IMR-90 (cell line): ENCODE measurements around the gene SLC6A7. TPM values are rescaled to one million over a fixed set of nuclear protein-coding genes. Genes with fewer than 3 reads are reported as not detected.

Experiments
- ATAC-seq: fragments of 200-7000 bp; cut with Tn5 transposase; 2 replicates; pipeline ENCODE4 v1.9.1; 2020; ENCODE audit warnings: low read depth, mild to moderate bottlenecking, moderate library complexity
- BruUV-seq: library from RNA; stranded (reverse); fragments of 400-500 nt; replicated peaks from 2 replicates; lab custom pipeline; 2021; lab: Mats Ljungman, UMichigan
- CTCF ChIA-PET: fragments of 300-600 bp; formaldehyde crosslinking; extraction: SDS; loops from one replicate; lab custom pipeline; 2021; ENCODE audit warnings: antibody characterized with exemption; lab: Yijun Ruan, JAX
- POLR2A ChIA-PET: fragments of 300-600 bp; sonication (Branson Sonifier 250); formaldehyde crosslinking; loops from one replicate; lab custom pipeline; 2022; ENCODE audit warnings: antibody characterized with exemption; ENCODE audit not compliant: unreplicated experiment; lab: Charles Lee
- DNase-seq: peaks from one replicate; pipeline ENCODE4 v3.0.0; 2013
- H2AFZ ChIP-seq: replicated peaks from 2 replicates; pipeline ENCODE3; 2013; ENCODE audit warnings: low read length, mild to moderate bottlenecking; ENCODE audit not compliant: poor library complexity
- H2AK5ac ChIP-seq: 2 replicates; pipeline ENCODE4 v1.6.1; 2013; ENCODE audit warnings: low read depth, low read length, inconsistent platforms
- H2AK9ac ChIP-seq: replicated peaks from 2 replicates; pipeline ENCODE3; 2013; ENCODE audit warnings: mild to moderate bottlenecking, low read depth, low read length, moderate library complexity; ENCODE audit not compliant: poor library complexity
- H2BK120ac ChIP-seq: 2 replicates; pipeline ENCODE4 v1.6.1; 2013; ENCODE audit warnings: low read depth, low read length, inconsistent platforms
- H2BK15ac ChIP-seq: 3 replicates; pipeline ENCODE4 v1.6.1; 2013; ENCODE audit warnings: low read depth, low read length, inconsistent platforms
- H2BK20ac ChIP-seq: 2 replicates; pipeline ENCODE4 v1.6.1; 2013; ENCODE audit warnings: low read depth, mild to moderate bottlenecking, inconsistent platforms, low read length, moderate library complexity
- H2BK5ac ChIP-seq: 2 replicates; pipeline ENCODE4 v1.6.1; 2013; ENCODE audit warnings: mild to moderate bottlenecking, low read depth, low read length, inconsistent platforms; ENCODE audit not compliant: poor library complexity, severe bottlenecking
- H3K14ac ChIP-seq: replicated peaks from 2 replicates; pipeline ENCODE4 v1.6.1; 2013; ENCODE audit warnings: low read depth, low read length, inconsistent platforms
- H3K18ac ChIP-seq: 2 replicates; pipeline ENCODE4 v1.6.1; 2013; ENCODE audit warnings: low read depth, low read length, control low read depth
- H3K23ac ChIP-seq: 2 replicates; pipeline ENCODE4 v1.6.1; 2013; ENCODE audit warnings: low read depth, low read length, inconsistent platforms
- H3K27ac ChIP-seq: 2 replicates; pipeline ENCODE4 v1.5.1; 2013; ENCODE audit warnings: mild to moderate bottlenecking, control low read depth, low read length; ENCODE audit not compliant: insufficient read depth
- H3K27me3 ChIP-seq: 2 replicates; pipeline ENCODE4 v1.6.1; 2013; ENCODE audit warnings: low read length; ENCODE audit not compliant: control insufficient read depth, insufficient read depth
- H3K36me3 ChIP-seq: 2 replicates; pipeline ENCODE4 v1.6.1; 2013; ENCODE audit warnings: low read length, mixed read lengths; ENCODE audit not compliant: control insufficient read depth, insufficient read depth
- H3K4ac ChIP-seq: 2 replicates; pipeline ENCODE4 v1.6.1; 2013; ENCODE audit warnings: low read depth, low read length, inconsistent platforms
- H3K4me1 ChIP-seq: 2 replicates; pipeline ENCODE4 v1.6.1; 2013; ENCODE audit warnings: low read length, mixed read lengths; ENCODE audit not compliant: control insufficient read depth, insufficient read depth
- H3K4me2 ChIP-seq: 2 replicates; pipeline ENCODE4 v1.6.1; 2013; ENCODE audit warnings: low read depth, mild to moderate bottlenecking, control low read depth, low read length, moderate library complexity
- H3K4me3 ChIP-seq: 2 replicates; pipeline ENCODE4 v1.5.1; 2013; ENCODE audit warnings: low read depth, mild to moderate bottlenecking, control low read depth, low read length, moderate library complexity; ENCODE audit not compliant: insufficient read depth
- H3K56ac ChIP-seq: 2 replicates; pipeline ENCODE4 v1.6.1; 2013; ENCODE audit warnings: low read length, inconsistent platforms; ENCODE audit not compliant: insufficient read depth; ENCODE audit errors: extremely low read depth
- H3K79me1 ChIP-seq, 2 experiments: 2 replicates each; pipeline ENCODE4 v1.6.1; 2013; ENCODE audit warnings: low read length in 2 of 2, inconsistent platforms in 1 of 2, low read depth in 1 of 2
- H3K9ac ChIP-seq: 2 replicates; pipeline ENCODE4 v1.6.1; 2013; ENCODE audit warnings: low read depth, low read length, control low read depth
- H3K9me1 ChIP-seq: 2 replicates; pipeline ENCODE4 v1.6.1; 2013; ENCODE audit warnings: low read length, inconsistent platforms; ENCODE audit not compliant: insufficient read depth
- H3K9me3 ChIP-seq: 2 replicates; pipeline ENCODE4 v1.6.1; 2013; ENCODE audit warnings: low read length; ENCODE audit not compliant: control insufficient read depth, insufficient read depth
- H4K20me1 ChIP-seq: 2 replicates; pipeline ENCODE4 v1.6.1; 2013; ENCODE audit warnings: low read length, inconsistent platforms; ENCODE audit not compliant: insufficient read depth
- H4K5ac ChIP-seq: 2 replicates; pipeline ENCODE4 v1.6.1; 2013; ENCODE audit warnings: mild to moderate bottlenecking, low read depth, low read length, control low read depth
- H4K8ac ChIP-seq, 2 experiments: 2 replicates each; pipeline ENCODE4 v1.6.1; 2013; ENCODE audit warnings: low read depth in 2 of 2, low read length in 2 of 2, control low read depth in 1 of 2, inconsistent platforms in 1 of 2
- H4K91ac ChIP-seq: 2 replicates; pipeline ENCODE4 v1.6.1; 2013; ENCODE audit warnings: low read depth, low read length, inconsistent platforms; ENCODE audit not compliant: insufficient read depth
- MAZ ChIP-seq: IDR thresholded peaks from 2 replicates; pipeline ENCODE4 v1.6.1; 2012; ENCODE audit warnings: low read depth, mild to moderate bottlenecking, low read length, improper control_type of control experiment, moderate library complexity, borderline replicate concordance
- POLR2A ChIP-seq: IDR thresholded peaks from 2 replicates; pipeline ENCODE4 v1.6.1; 2012; ENCODE audit warnings: mild to moderate bottlenecking, low read depth, low read length
- RAD21 ChIP-seq: IDR thresholded peaks from 2 replicates; pipeline ENCODE4 v1.6.1; 2012; ENCODE audit warnings: low read length, improper control_type of control experiment
- RFX5 ChIP-seq: IDR thresholded peaks from 2 replicates; pipeline ENCODE4 v1.8.0; 2012; ENCODE audit warnings: low read depth, mild to moderate bottlenecking, low read length, moderate library complexity
- SMC3 ChIP-seq: fragments of 150-350 bp; IDR thresholded peaks from 2 replicates; pipeline ENCODE4 v1.6.1; 2016; ENCODE audit warnings: low read depth, mild to moderate bottlenecking, antibody characterized with exemption, low read length, moderate library complexity
- WGBS, 2 experiments: methylation state at CpG; one replicate each; pipeline versions ENCODE4 v1.1.5 to v1.1.7; 2013; ENCODE audit warnings: missing lambda C conversion rate in 2 of 2; ENCODE audit not compliant: insufficient read length in 1 of 2; ENCODE audit errors: extremely low coverage in 2 of 2; 5-methylcytosine and 5-hydroxymethylcytosine counted together
- dilution Hi-C: fragments of 300-500 bp; cut with HindIII; formaldehyde crosslinking; loops from one replicate; pipeline ENCODE4 v1.14.3; 2018; ENCODE audit warnings: low sequenced_read_pairs; ENCODE audit not compliant: unreplicated experiment
- in situ Hi-C: fragments of 300-500 bp; cut with MboI; formaldehyde crosslinking; loops from 3 replicates; pipeline ENCODE4 v1.14.3; 2019; ENCODE audit warnings: low sequenced_read_pairs, inconsistent platforms, mixed read lengths
- intact Hi-C: fragments of 100-400 bp; cut with micrococcal nuclease; formaldehyde crosslinking; loops from 2 replicates; pipeline ENCODE4 v1.10.0; 2022
- polyA plus RNA-seq, 3 experiments: library from polyadenylated mRNA; depleted of rRNA; stranded (reverse); fragments of >200 nt; gene quantifications; 2 replicates each; pipeline ENCODE4 v1.2.3, GENCODE V29; 2012; ENCODE audit warnings: low replicate concordance in 1 of 3
- total RNA-seq: library from RNA; depleted of rRNA; stranded (reverse); fragments of >200 nt; gene quantifications from 2 replicates; pipeline ENCODE4 v1.2.3, GENCODE V29; 2012
- TF ChIP-seq, protein P1 (sequence below): fragments of 150-350 bp; IDR thresholded peaks from 2 replicates; pipeline ENCODE4 v1.6.1; 2016; ENCODE audit warnings: low read depth, mild to moderate bottlenecking, low read length, moderate library complexity, borderline replicate concordance
- TF ChIP-seq, protein P2 (sequence below): conservative IDR thresholded peaks from 2 replicates; pipeline ENCODE4 v1.5.1; 2012; ENCODE audit warnings: mild to moderate bottlenecking, low read depth, low read length, improper control_type of control experiment

Gene SLC6A7
- total and polyA plus RNA-seq, 2 of the 4 experiments (the other 2 are of a cell fraction): under 0.01 TPM; not detected in 1

DNA sequence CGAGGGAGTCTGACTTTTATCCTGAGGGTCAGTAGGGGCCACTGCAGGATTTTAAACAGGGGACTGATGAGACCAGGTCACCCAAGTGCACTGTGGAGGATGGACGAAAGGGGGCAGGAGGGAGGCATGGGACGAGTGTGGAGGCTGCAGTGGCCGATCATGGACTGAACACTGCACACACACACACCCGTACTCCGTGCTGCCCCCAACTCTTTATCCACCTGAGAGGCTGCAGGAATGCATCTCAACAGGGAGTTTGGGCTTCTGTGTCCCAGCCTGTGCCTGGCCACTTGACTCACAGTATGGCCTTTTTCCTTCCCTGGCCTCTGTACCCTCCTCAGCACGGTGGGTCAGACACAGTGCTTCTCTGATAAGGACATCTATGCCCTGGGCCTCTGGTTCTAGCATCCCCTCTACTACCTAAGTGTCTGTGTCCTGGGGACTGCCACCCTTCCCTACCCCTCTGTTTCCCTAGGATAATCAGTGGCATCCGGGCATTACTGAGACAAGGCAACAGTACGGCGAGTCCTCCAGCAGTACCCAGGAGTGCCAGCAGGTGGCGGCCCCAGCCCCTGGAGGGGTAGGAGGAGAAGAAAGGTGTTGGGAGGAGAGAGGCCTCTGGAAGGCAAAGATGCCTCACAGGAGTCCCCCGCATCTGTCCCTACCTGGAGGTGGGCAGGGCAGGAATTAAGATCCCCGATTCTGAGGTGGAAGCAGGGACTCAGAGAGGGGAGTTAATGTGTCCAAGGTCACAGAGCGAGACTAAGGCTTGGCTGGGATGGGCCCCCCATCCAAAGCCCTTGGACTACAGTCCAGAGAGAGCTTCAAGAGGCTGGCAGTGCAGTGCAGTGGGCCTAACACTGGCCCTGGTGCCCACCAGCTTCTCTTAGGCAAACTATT lies 28.4 kb upstream of the SLC6A7 start:
- DNase-seq (peak; percentile 65), ATAC-seq (peak; percentile 91)
- H3K56ac ChIP-seq: no peak overlapping the region
- CTCF ChIA-PET: interaction anchor here (0.5 to 1.2 kb wide), 3 partner anchors 16 to 249 kb away, joined by 3 to 4 read pairs (median 3); no protein-coding TSS in a partner anchor
- H4K20me1 ChIP-seq: no peaks in the 10 kb centered on the region
- peaks cover 26% of the 10 kb centered on the region for H3K4me1 ChIP-seq
- TF ChIP-seq POLR2A: peak; percentile 8; the same call in 1 of the 2 replicates
- TF ChIP-seq SMC3: peak; percentile 94
- TF ChIP-seq RAD21: peak; percentile 91
- no peak for TF ChIP-seq RFX5
- TF ChIP-seq, protein P1, sequence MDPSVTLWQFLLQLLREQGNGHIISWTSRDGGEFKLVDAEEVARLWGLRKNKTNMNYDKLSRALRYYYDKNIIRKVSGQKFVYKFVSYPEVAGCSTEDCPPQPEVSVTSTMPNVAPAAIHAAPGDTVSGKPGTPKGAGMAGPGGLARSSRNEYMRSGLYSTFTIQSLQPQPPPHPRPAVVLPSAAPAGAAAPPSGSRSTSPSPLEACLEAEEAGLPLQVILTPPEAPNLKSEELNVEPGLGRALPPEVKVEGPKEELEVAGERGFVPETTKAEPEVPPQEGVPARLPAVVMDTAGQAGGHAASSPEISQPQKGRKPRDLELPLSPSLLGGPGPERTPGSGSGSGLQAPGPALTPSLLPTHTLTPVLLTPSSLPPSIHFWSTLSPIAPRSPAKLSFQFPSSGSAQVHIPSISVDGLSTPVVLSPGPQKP: no peak
- peak; percentile 83 for TF ChIP-seq MAZ
- TF ChIP-seq, protein P2, sequence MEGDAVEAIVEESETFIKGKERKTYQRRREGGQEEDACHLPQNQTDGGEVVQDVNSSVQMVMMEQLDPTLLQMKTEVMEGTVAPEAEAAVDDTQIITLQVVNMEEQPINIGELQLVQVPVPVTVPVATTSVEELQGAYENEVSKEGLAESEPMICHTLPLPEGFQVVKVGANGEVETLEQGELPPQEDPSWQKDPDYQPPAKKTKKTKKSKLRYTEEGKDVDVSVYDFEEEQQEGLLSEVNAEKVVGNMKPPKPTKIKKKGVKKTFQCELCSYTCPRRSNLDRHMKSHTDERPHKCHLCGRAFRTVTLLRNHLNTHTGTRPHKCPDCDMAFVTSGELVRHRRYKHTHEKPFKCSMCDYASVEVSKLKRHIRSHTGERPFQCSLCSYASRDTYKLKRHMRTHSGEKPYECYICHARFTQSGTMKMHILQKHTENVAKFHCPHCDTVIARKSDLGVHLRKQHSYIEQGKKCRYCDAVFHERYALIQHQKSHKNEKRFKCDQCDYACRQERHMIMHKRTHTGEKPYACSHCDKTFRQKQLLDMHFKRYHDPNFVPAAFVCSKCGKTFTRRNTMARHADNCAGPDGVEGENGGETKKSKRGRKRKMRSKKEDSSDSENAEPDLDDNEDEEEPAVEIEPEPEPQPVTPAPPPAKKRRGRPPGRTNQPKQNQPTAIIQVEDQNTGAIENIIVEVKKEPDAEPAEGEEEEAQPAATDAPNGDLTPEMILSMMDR: peak; percentile 94
- H2BK120ac ChIP-seq: peak overlapping the region; percentile 94
- H2BK15ac ChIP-seq: peak overlapping the region; percentile 41; the same call in 2 of the 3 replicates
- H3K9me3 ChIP-seq: no peaks in the 10 kb centered on the region
- no peak overlapping the region for H3K18ac ChIP-seq
- peaks cover 0 to 33% of the 10 kb centered on the region in 2 experiments; a peak in 2 of 4 replicates for H3K79me1 ChIP-seq
- POLR2A ChIA-PET: no interaction called here
- in situ Hi-C loops: no loop called here
- peak overlapping the region; percentile 97 for H3K4ac ChIP-seq
- WGBS, 2 experiments: 58% methylated on average over 5 of the region's 14 CpGs; no CpG with 5 or more reads in 1 of the 2 experiments
- no peak overlapping the region for H3K4me3 ChIP-seq
- H3K27ac ChIP-seq: no peak overlapping the region
- peak overlapping the region; percentile 79 for H2AFZ ChIP-seq
- BruUV-seq: no TSS peak
- peaks cover 31% of the 10 kb centered on the region for H3K9me1 ChIP-seq
- no peaks in the 10 kb centered on the region for H3K36me3 ChIP-seq
- peak overlapping the region; percentile 79 for H2AK9ac ChIP-seq
- H2AK5ac ChIP-seq: peak overlapping the region; percentile 83
- H2BK20ac ChIP-seq: peak overlapping the region; percentile 87
- H3K14ac ChIP-seq: 0 out of 2 replicates have a peak overlapping the region, but pooled peaks have one; percentile 27
- H3K23ac ChIP-seq: 0 out of 2 replicates have a peak overlapping the region, but pooled peaks have one; percentile 15
- intact Hi-C loops: loop anchor here (1.0 to 2.0 kb wide), 3 partner anchors 57 to 275 kb away; no protein-coding TSS in a partner anchor
- no peaks in the 10 kb centered on the region for H3K27me3 ChIP-seq
- dilution Hi-C loops: no loop called here
- peak overlapping the region; percentile 68 to 81; a peak in 3 of 4 replicates for H4K8ac ChIP-seq
- H3K9ac ChIP-seq: no peak overlapping the region
- peak overlapping the region; percentile 77 for H4K91ac ChIP-seq
- H2BK5ac ChIP-seq: peak overlapping the region; percentile 14
- H3K4me2 ChIP-seq: no peak overlapping the region
- peak overlapping the region; percentile 6; the same call in 1 of the 2 replicates for H4K5ac ChIP-seq
